ENCODE measurements around the gene CHST11. TPM values are rescaled to one million over a fixed set of nuclear protein-coding genes. Genes with fewer than 3 reads are reported as not detected.

CHST11 gene
- total RNA-seq, 1 experiment from 2014 or later, result 6.7 TPM

- Histone ChIP-seq H3K4me2 (ENCODE audit: insufficient read depth, insufficient read length, low read length) (no peak overlapping the region), H3K79me1 (ENCODE audit: insufficient read depth, low read depth, low read length, poor library complexity, severe bottlenecking) (no peaks in the 10 kb centered on the region), H4K8ac (replicated peaks; ENCODE audit: insufficient read length, low read depth, low read length) (no peak overlapping the region), H3K14ac (ENCODE audit: insufficient read depth, low read length) (no peak overlapping the region), H3K9ac (ENCODE audit: extremely low read depth, insufficient read length, low read length) (no peak overlapping the region), H3K27ac (ENCODE audit: insufficient read length, low read depth, low read length) (no peak overlapping the region), H3K23me2 (ENCODE audit: insufficient read length, low read depth, low read length, poor library complexity, severe bottlenecking) (no peaks in the 10 kb centered on the region), H2BK20ac (ENCODE audit: low read depth, low read length, poor library complexity, severe bottlenecking) (no peak overlapping the region), H3K23ac (ENCODE audit: insufficient read length, low read depth, low read length) (no peak overlapping the region), H3K56ac (ENCODE audit: insufficient read length, low read depth, low read length) (no peak overlapping the region), H4K91ac (ENCODE audit: insufficient read length, low read depth, low read length) (no peak overlapping the region), H3K4ac (ENCODE audit: low read depth, low read length) (no peak overlapping the region), H2BK12ac (ENCODE audit: insufficient read length, low read depth, low read length) (no peak overlapping the region), H2BK5ac (ENCODE audit: insufficient read length, low read length) (no peak overlapping the region), H3K18ac (ENCODE audit: insufficient read length, low read depth, low read length) (no peak overlapping the region), H4K20me1 (ENCODE audit: control insufficient read depth, insufficient read depth, insufficient read length) (no peaks in the 10 kb centered on the region), H2BK120ac (ENCODE audit: low read depth, low read length, poor library complexity, severe bottlenecking) (no peak overlapping the region), H3K4me1 (ENCODE audit: insufficient read depth, low read length) (no peaks in the 10 kb centered on the region; the same call in 1 of the 2 replicates), H3T11ph (ENCODE audit: low read length) (no peak overlapping the region), H2BK15ac (ENCODE audit: low read depth, low read length) (no peak overlapping the region), H2AFZ (ENCODE audit: low read length) (no peak overlapping the region), H3K9me3 (ENCODE audit: control insufficient read depth, low read depth, low read length) (no peaks in the 10 kb centered on the region), H4K5ac (ENCODE audit: insufficient read length, low read depth, low read length) (no peak overlapping the region), H3K27me3 (ENCODE audit: insufficient read depth, low read length) (no peaks in the 10 kb centered on the region), H3K79me2 (ENCODE audit: insufficient read depth, low read length) (no peaks in the 10 kb centered on the region), H2AK5ac (ENCODE audit: insufficient read length, low read length) (no peak overlapping the region)
- WGBS (ENCODE audit: extremely low coverage, insufficient read length, low lambda C conversion rate), result no CpG with 5 or more reads among the region's 5 CpGs
- TF ChIP-seq CTCF (conservative IDR thresholded peaks at IDR 0.05), result no peak
- H3K27ac Mint-ChIP-seq, result no peak overlapping the region
- H3K27me3 Mint-ChIP-seq (ENCODE audit: low read depth), result no peaks in the 10 kb centered on the region
- H3K4me3 Mint-ChIP-seq, result no peak overlapping the region
- H3K36me3 Mint-ChIP-seq (ENCODE audit: insufficient read depth in 1 of 3, low read depth in 3 of 3), result no peaks in the 10 kb centered on the region; a peak in 1 of 7 replicates
- no peaks in the 10 kb centered on the region for H3K9me3 Mint-ChIP-seq
- peaks cover 30 to 37% of the 10 kb centered on the region in 2 experiments for H3K4me1 Mint-ChIP-seq
- DNase-seq, result no peak
Observed at GRCh38 chr12:104699489-104700190, 242.9 kb downstream of the CHST11 start.
